ENCODE data around the gene MUC2.
A peak's percentile ranks its signal among the peaks of the same experiment; 100 is the strongest.

Gene MUC2

GRCh38 chr11:1049431-1049891 lies 25.2 kb upstream of the MUC2 start:
- ChIA-PET POLR2A (no interaction called here), CTCF (interaction anchor here (2.7 kb wide), 1 partner anchor 201 kb away, joined by 10 read pairs; no protein-coding TSS in a partner anchor)
- no peak for DNase-seq (ENCODE audit: low read depth, low spot score)
- no peak for TF ChIP-seq CTCF (IDR thresholded peaks at IDR 0.05; ENCODE audit: insufficient read depth, low read length, missing control alignments)
- no peak overlapping the region for H3K4me3 ChIP-seq (ENCODE audit: low read depth, low read length)

GRCh38 chr11:1049911-1050580 lies 24.6 kb upstream of the MUC2 start:
- POLR2A ChIA-PET = no interaction called here
- TF ChIP-seq CTCF (IDR thresholded peaks at IDR 0.05; ENCODE audit: insufficient read depth, low read length, missing control alignments) = no peak

GRCh38 chr11:1050581-1051355 lies 23.9 kb upstream of the MUC2 start:
- TF ChIP-seq CTCF (IDR thresholded peaks at IDR 0.05; ENCODE audit: insufficient read depth, low read length, missing control alignments) = peak; percentile 83
- no peak overlapping the region for H3K4me3 ChIP-seq (ENCODE audit: low read depth, low read length)
- ChIA-PET POLR2A (no interaction called here), CTCF (interaction anchor here (0.9 to 2.7 kb wide), 8 partner anchors 9 to 208 kb away, joined by 3 to 11 read pairs (median 4); partner anchors contain the start of genes AP2A2 and TSPAN4)
- DNase-seq (ENCODE audit: low read depth, low spot score) = no peak

More at GRCh38 chr11:1049911-1050580, 24.6 kb upstream of the MUC2 start:
- DNase-seq (ENCODE audit: low read depth, low spot score) = no peak
- CTCF ChIA-PET = interaction anchor here (1.0 to 2.7 kb wide), 6 partner anchors 8 to 202 kb away, joined by 3 to 11 read pairs (median 6); partner anchors contain the start of gene AP2A2
- H3K4me3 ChIP-seq (ENCODE audit: low read depth, low read length) = no peak overlapping the region

- DNase-seq (ENCODE audit: low read depth, low spot score) = no peak
- POLR2A ChIA-PET = no interaction called here
- H3K4me3 ChIP-seq (ENCODE audit: low read depth, low read length) = no peak overlapping the region
- CTCF ChIA-PET = interaction anchor here (0.9 to 2.7 kb wide), 10 partner anchors 10 to 208 kb away, joined by 3 to 11 read pairs (median 4); partner anchors contain the start of genes AP2A2 and TSPAN4
- TF ChIP-seq CTCF (IDR thresholded peaks at IDR 0.05; ENCODE audit: insufficient read depth, low read length, missing control alignments) = no peak
Measured at GRCh38 chr11:1051356-1052132, 23.1 kb upstream of the MUC2 start.

GRCh38 chr11:1052133-1053011 lies 22.3 kb upstream of the MUC2 start:
- CTCF ChIA-PET = interaction anchor here (0.9 to 2.7 kb wide), 5 partner anchors 120 to 209 kb away, joined by 3 to 10 read pairs (median 4); partner anchors contain the start of gene TSPAN4
- H3K4me3 ChIP-seq (ENCODE audit: low read depth, low read length) = no peak overlapping the region
- DNase-seq (ENCODE audit: low read depth, low spot score) = no peak
- POLR2A ChIA-PET = no interaction called here
- no peak for TF ChIP-seq CTCF (IDR thresholded peaks at IDR 0.05; ENCODE audit: insufficient read depth, low read length, missing control alignments)

All from AG04449 (cell line).